Vagina (tissue), 2 donors: Measurements from ENCODE around the gene ZNF416.

ENCODE experiments used
- CTCF ChIP-seq, 3 experiments: fragments of 450-650 bp in 2 of 3; fragments of 200-600 bp in 1 of 3; sonication (generic) in 1 of 3; IDR thresholded peaks; one replicate each; pipeline ENCODE4 v1.5.1; 2017 to 2019; ENCODE audit warnings: antibody characterized with exemption in 3 of 3, mild to moderate bottlenecking in 2 of 3, moderate library complexity in 2 of 3
- POLR2AphosphoS5 ChIP-seq, 2 donors: sonication (generic); formaldehyde crosslinking; IDR thresholded peaks; one replicate each; pipeline ENCODE4 v1.9.0; 2017; ENCODE audit warnings: antibody characterized with exemption in 2 of 2, mild to moderate bottlenecking in 2 of 2, low read depth in 1 of 2; ENCODE audit not compliant: insufficient read depth in 1 of 2

- TF ChIP-seq CTCF (IDR thresholded peaks at IDR 0.05) (no peak), POLR2AphosphoS5 (IDR thresholded peaks at IDR 0.05; ENCODE audit: insufficient read depth in 1 of 2, low read depth in 1 of 2) (no peak)
Measured at GRCh38 chr19:57623091-57623490, 44.4 kb upstream of the ZNF416 start.
